ENCODE results near the gene NAA25.

NAA25 gene

DNA sequence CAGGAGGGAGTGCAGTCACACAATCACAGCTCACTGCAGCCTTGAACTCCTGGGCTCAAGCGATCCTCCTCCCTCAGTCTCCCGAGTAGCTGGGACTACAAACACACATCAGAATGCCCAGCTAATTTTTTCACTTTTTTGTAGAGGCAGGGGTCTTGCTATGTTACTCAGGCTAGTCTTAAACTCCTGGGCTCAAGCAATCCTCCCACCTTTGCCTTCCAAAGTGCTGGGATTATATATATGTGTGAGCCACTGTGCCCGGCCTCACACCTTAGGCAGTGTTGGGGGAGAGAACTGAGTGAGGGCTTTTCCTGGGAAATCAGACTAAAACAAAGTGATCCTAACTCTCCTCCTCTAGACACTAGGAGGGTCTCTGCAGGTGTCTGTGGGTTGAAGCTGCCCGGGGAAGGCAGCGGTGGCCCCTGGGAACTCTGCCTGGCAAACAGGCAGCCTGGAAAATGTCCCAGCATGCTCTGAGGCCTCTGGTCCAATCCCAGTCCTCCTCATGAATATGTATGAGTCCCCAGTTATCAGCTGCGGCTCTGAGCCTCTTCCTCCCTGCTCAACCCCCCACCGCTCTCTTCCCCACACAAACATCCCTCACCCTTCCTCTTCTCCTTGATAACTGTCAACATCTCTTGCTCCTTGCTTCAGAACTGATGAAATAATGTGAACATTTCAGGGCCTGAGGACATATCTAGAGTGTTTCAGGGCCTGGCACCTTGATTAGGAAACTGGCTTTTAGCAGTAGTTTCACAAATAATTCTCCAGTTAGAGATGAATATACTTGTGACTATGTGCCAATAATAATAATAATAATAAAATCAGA is 7.9 kb upstream of the NAA25 start:
- peak; percentile 85 for TF ChIP-seq POLR2AphosphoS5 (IDR thresholded peaks at IDR 0.05; ENCODE audit: low read depth, low read length)
- no peak for TF ChIP-seq SIN3A (IDR thresholded peaks at IDR 0.05; ENCODE audit: borderline replicate concordance, insufficient read depth, low read length)
- 0 out of 2 replicates have a peak, but pooled peaks have one; percentile 52 for TF ChIP-seq TAF1 (IDR thresholded peaks at IDR 0.05; ENCODE audit: borderline replicate concordance, insufficient read depth, low read length)

- TF ChIP-seq REST (IDR thresholded peaks at IDR 0.05; ENCODE audit: insufficient read depth in 1 of 2, low read depth in 2 of 2, low read length in 2 of 2) (no peak), SIN3A (IDR thresholded peaks at IDR 0.05; ENCODE audit: borderline replicate concordance, insufficient read depth, low read length) (no peak), FOXP2 (optimal IDR thresholded peaks at IDR 0.05; ENCODE audit: borderline replicate concordance, extremely low read depth, extremely low read length, insufficient read depth) (no peak), POLR2AphosphoS5 (IDR thresholded peaks at IDR 0.05; ENCODE audit: low read depth, low read length) (no peak), TAF1 (IDR thresholded peaks at IDR 0.05; ENCODE audit: borderline replicate concordance, insufficient read depth, low read length) (no peak)
These were observed 6.9 kb upstream of the NAA25 start for GRCh38 chr12:112115259-112116045.

GRCh38 chr12:112112409-112113133 is 4.0 kb upstream of the NAA25 start:
- TF ChIP-seq SIN3A (IDR thresholded peaks at IDR 0.05; ENCODE audit: borderline replicate concordance, insufficient read depth, low read length) = no peak
- no peak for TF ChIP-seq REST (IDR thresholded peaks at IDR 0.05; ENCODE audit: insufficient read depth in 1 of 2, low read depth in 2 of 2, low read length in 2 of 2)
- TF ChIP-seq POLR2AphosphoS5 (IDR thresholded peaks at IDR 0.05; ENCODE audit: low read depth, low read length) = no peak
- TF ChIP-seq FOXP2 (optimal IDR thresholded peaks at IDR 0.05; ENCODE audit: borderline replicate concordance, extremely low read depth, extremely low read length, insufficient read depth) = no peak
- TF ChIP-seq TAF1 (IDR thresholded peaks at IDR 0.05; ENCODE audit: borderline replicate concordance, insufficient read depth, low read length) = no peak

- no peak for TF ChIP-seq TAF1 (IDR thresholded peaks at IDR 0.05; ENCODE audit: borderline replicate concordance, insufficient read depth, low read length)
- TF ChIP-seq FOXP2 (optimal IDR thresholded peaks at IDR 0.05; ENCODE audit: borderline replicate concordance, extremely low read depth, extremely low read length, insufficient read depth) = no peak
- TF ChIP-seq POLR2AphosphoS5 (IDR thresholded peaks at IDR 0.05; ENCODE audit: low read depth, low read length) = no peak
- no peak for TF ChIP-seq SIN3A (IDR thresholded peaks at IDR 0.05; ENCODE audit: borderline replicate concordance, insufficient read depth, low read length)
- TF ChIP-seq REST (IDR thresholded peaks at IDR 0.05; ENCODE audit: insufficient read depth in 1 of 2, low read depth in 2 of 2, low read length in 2 of 2) = no peak
These were observed 3.3 kb upstream of the NAA25 start for GRCh38 chr12:112111931-112112330.
